IPS-20b (cell line): ENCODE measurements around the gene UBAP1.
"Not testable (repeated sequence)": the region's sequence is repeated elsewhere in the genome, so short reads cannot be mapped to it uniquely, and the experiment has no call there.

ENCODE experiments used
- H3K27ac ChIP-seq: one replicate; pipeline ENCODE4 v1.5.1; 2013; ENCODE audit warnings: low read length
- H3K27me3 ChIP-seq: 2 replicates; pipeline ENCODE4 v1.6.1; 2013; ENCODE audit warnings: mild to moderate bottlenecking, low read length, inconsistent platforms; ENCODE audit not compliant: insufficient read depth
- H3K36me3 ChIP-seq: 2 replicates; pipeline ENCODE4 v1.6.1; 2013; ENCODE audit warnings: low read depth, mild to moderate bottlenecking, inconsistent platforms, low read length, moderate library complexity; ENCODE audit not compliant: insufficient read depth
- H3K4me1 ChIP-seq: 2 replicates; pipeline ENCODE4 v1.6.1; 2013; ENCODE audit warnings: mild to moderate bottlenecking, control low read depth, inconsistent platforms, low read length, moderate library complexity; ENCODE audit not compliant: insufficient read depth
- H3K4me3 ChIP-seq: 2 replicates; pipeline ENCODE4 v1.5.1; 2013; ENCODE audit warnings: mild to moderate bottlenecking, low read length, inconsistent platforms
- H3K9ac ChIP-seq: 2 replicates; pipeline ENCODE4 v1.6.1; 2013; ENCODE audit warnings: low read depth, mild to moderate bottlenecking, inconsistent platforms, low read length, moderate library complexity
- H3K9me3 ChIP-seq: 2 replicates; pipeline ENCODE4 v1.6.1; 2013; ENCODE audit warnings: mild to moderate bottlenecking, low read depth, low read length, inconsistent platforms; ENCODE audit not compliant: insufficient read depth

The UBAP1 gene

DNA sequence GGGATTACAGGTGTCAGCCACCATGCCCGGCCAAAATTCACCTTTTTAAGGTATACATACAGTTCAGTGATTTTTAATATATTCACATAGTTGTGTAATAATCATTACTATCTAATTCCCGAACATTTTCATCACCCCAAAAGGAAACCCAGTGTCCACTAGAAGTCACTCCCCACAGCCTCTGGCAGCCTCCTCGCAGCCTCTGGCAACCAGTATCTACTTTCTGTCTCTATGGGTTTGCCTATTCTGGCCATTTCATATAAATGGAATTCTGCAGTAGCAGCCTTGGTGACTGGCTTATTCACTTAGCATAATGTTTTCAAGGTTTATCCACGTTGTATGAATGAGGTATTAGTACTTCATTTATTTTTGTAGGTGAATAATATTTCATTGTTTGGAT lies 59.0 kb downstream of the UBAP1 start:
- Histone ChIP-seq H3K4me3 (no peak overlapping the region), H3K4me1 (peaks cover 5% of the 10 kb centered on the region; the same call in 1 of the 2 replicates), H3K36me3 (peaks cover 51% of the 10 kb centered on the region), H3K9me3 (no peaks in the 10 kb centered on the region), H3K9ac (no peak overlapping the region), H3K27ac (no peak overlapping the region), H3K27me3 (no peaks in the 10 kb centered on the region)

- Histone ChIP-seq H3K27ac (no peak overlapping the region), H3K36me3 (peaks cover 49% of the 10 kb centered on the region), H3K4me1 (peaks cover 5% of the 10 kb centered on the region; the same call in 1 of the 2 replicates)
These were observed 61.2 kb downstream of the UBAP1 start for GRCh38 chr9:34240006-34240405.

DNA sequence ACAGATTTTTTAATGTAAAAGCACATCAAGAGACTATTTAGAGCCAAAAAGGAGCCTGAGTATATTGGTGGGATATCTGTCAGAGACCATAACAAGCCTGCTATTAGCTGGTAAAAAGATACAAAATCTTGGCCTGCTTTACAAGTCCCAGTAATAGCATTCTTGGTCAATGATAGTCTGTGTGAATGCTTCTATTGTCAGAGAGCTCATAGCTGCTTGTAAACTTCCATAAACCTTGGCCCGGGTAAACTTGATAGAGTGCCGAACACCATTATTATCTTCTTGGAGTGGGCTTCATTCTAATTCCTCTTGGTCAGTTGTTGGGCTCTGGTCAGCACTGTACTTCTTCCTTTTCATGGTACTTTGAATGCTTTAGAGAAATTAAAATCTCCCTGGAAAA lies 64.0 kb downstream of the UBAP1 start:
- Histone ChIP-seq H3K9me3 (no peaks in the 10 kb centered on the region), H3K9ac (no peak overlapping the region), H3K27me3 (no peaks in the 10 kb centered on the region), H3K27ac (no peak overlapping the region), H3K4me3 (no peak overlapping the region), H3K36me3 (peaks cover 50% of the 10 kb centered on the region), H3K4me1 (peaks cover 5% of the 10 kb centered on the region; the same call in 1 of the 2 replicates)

More at GRCh38 chr9:34240006-34240405, 61.2 kb downstream of the UBAP1 start:
- Histone ChIP-seq H3K27me3 (no peaks in the 10 kb centered on the region), H3K9me3 (no peaks in the 10 kb centered on the region), H3K9ac (no peak overlapping the region), H3K4me3 (no peak overlapping the region)

GRCh38 chr9:34245212-34245611 lies 66.4 kb downstream of the UBAP1 start:
- H3K27ac ChIP-seq, H3K27me3 ChIP-seq, H3K9ac ChIP-seq, H3K4me1 ChIP-seq, H3K4me3 ChIP-seq, H3K9me3 ChIP-seq: not testable (repeated sequence)
- H3K36me3 ChIP-seq: peaks cover 73% of the 10 kb centered on the region

DNA sequence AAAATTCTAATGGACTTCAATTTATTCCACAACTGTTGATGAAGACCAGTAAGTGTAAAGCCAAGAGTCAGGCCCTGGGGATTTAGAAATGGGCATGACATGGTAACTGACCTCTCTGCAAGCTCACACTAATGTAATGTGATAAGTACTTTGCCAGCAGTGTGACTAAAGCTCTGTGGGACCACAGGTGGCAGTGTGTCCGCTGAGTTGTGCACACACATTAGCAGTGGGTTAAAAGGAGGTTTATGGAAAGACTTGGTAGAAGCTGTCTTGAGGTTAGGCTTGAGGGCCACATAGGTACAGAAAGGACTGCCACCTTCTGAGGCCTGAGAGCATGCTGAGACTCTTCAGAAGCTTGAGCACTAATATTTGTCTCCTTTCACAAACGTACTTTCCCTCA lies 67.6 kb downstream of the UBAP1 start:
- Histone ChIP-seq H3K9ac (no peak overlapping the region), H3K27ac (no peak overlapping the region), H3K4me3 (no peak overlapping the region), H3K36me3 (peaks cover 74% of the 10 kb centered on the region), H3K27me3 (no peaks in the 10 kb centered on the region), H3K4me1 (no peaks in the 10 kb centered on the region), H3K9me3 (no peaks in the 10 kb centered on the region)

DNA sequence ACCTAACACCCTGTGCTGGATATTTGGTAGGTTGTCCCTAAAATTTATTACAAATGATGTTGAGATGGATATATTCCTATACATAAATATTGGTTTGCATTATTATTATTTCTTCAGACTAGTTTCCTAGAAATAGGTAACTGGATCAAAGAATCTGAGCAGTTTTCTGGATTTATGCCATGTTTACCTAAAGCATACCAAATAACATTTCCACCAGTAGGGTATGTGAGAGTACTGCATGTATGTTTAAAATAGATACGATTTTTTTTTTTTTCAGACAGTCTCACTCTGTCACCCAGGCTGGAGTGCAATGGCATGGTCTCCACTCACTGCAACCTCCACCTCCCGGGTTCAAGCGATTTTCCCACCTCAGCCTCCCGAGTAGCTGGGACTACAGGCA lies 68.9 kb downstream of the UBAP1 start:
- peaks cover 70% of the 10 kb centered on the region for H3K36me3 ChIP-seq
- H3K27ac ChIP-seq: not testable (repeated sequence)

GRCh38 chr9:34249274-34249673 lies 70.4 kb downstream of the UBAP1 start:
- Histone ChIP-seq H3K4me3 (no peak overlapping the region), H3K4me1 (no peaks in the 10 kb centered on the region), H3K9me3 (no peaks in the 10 kb centered on the region), H3K27ac (no peak overlapping the region), H3K9ac (no peak overlapping the region), H3K27me3 (no peaks in the 10 kb centered on the region), H3K36me3 (peaks cover 74% of the 10 kb centered on the region)

More for the DNA sequence above, 68.9 kb downstream of the UBAP1 start:
- H3K4me1 ChIP-seq, H3K9me3 ChIP-seq, H3K27me3 ChIP-seq, H3K9ac ChIP-seq, H3K4me3 ChIP-seq: not testable (repeated sequence)

DNA sequence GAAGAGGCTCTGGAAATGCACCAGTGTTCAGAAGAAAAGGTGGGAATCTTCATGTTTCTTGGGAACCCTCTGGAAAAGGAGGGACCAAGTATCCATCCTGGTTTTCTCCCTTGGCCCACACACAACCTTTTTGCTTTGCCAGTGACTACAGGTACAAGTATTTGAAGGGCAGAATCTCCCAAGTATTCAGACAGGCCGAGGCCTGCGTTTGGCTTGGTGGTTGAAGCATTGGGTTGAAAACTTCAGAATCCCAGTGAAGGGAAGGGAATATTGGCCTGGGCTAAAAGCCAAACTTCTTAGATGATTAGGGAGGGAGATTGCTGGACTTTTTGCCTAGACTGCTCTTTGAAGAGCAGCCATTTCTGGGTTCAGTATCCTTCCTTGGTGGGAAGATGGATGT lies 71.9 kb downstream of the UBAP1 start:
- Histone ChIP-seq H3K36me3 (peaks cover 88% of the 10 kb centered on the region), H3K4me3 (no peak overlapping the region), H3K27ac (no peak overlapping the region), H3K27me3 (no peaks in the 10 kb centered on the region), H3K9me3 (no peaks in the 10 kb centered on the region), H3K9ac (no peak overlapping the region), H3K4me1 (no peaks in the 10 kb centered on the region)

GRCh38 chr9:34252016-34252415 lies 73.2 kb downstream of the UBAP1 start:
- Histone ChIP-seq H3K27me3 (no peaks in the 10 kb centered on the region), H3K36me3 (peaks cover 84% of the 10 kb centered on the region), H3K9ac (no peak overlapping the region), H3K4me1 (no peaks in the 10 kb centered on the region), H3K4me3 (no peak overlapping the region), H3K27ac (no peak overlapping the region), H3K9me3 (no peaks in the 10 kb centered on the region)

GRCh38 chr9:34252670-34253459 lies 74.0 kb downstream of the UBAP1 start:
- no peaks in the 10 kb centered on the region for H3K4me1 ChIP-seq
- H3K9ac ChIP-seq: no peak overlapping the region
- no peak overlapping the region for H3K4me3 ChIP-seq
- H3K27me3 ChIP-seq: no peaks in the 10 kb centered on the region
- H3K9me3 ChIP-seq: no peaks in the 10 kb centered on the region
- peaks cover 83% of the 10 kb centered on the region for H3K36me3 ChIP-seq
- H3K27ac ChIP-seq: no peak overlapping the region

- no peak overlapping the region for H3K27ac ChIP-seq
- H3K27me3 ChIP-seq: no peaks in the 10 kb centered on the region
- H3K4me3 ChIP-seq: no peak overlapping the region
- no peak overlapping the region for H3K9ac ChIP-seq
- H3K36me3 ChIP-seq: peaks cover 83% of the 10 kb centered on the region
- no peaks in the 10 kb centered on the region for H3K4me1 ChIP-seq
- H3K9me3 ChIP-seq: no peaks in the 10 kb centered on the region
These were observed 74.6 kb downstream of the UBAP1 start for GRCh38 chr9:34253460-34253837.

DNA sequence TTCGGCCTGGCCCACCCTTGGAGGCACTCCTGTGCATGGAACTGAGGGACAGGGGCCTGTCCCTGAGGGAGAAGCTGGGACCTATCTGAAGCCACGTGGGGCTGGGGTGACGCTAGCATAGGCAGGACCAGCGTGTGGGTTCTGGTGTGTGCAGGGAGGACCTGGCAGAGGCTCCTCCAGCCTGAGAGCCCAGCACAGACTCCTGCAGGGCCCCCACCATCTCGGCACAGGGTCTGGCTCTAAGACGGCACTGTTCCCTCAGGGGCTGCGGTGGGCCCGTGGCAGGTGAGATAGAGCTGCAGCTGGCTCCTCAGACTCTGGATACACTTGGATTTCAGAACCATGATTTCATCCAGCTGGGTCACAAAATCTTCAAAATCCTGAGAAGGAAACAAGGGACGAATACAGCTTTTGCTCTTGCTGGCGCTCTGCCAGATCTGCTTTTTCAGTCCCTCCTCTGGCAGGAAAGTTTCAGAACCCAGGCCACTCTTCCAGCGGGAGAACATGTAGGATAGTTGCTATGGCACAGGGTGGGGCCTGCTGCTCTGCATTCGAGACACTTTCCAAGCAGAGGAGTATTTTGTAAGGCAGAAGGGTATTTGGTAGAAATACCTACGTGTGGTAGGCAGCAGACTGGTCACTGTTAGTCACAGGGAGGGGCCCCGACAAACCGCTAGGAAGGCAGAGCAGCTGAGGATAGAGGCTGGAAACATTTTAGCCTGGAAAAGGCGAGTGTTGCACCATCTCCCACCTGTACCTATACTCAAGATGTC lies 75.5 kb downstream of the UBAP1 start:
- Histone ChIP-seq H3K4me1 (no peaks in the 10 kb centered on the region), H3K4me3 (no peak overlapping the region), H3K9ac (no peak overlapping the region; the same call in 1 of the 2 replicates), H3K36me3 (peaks cover 82% of the 10 kb centered on the region), H3K27me3 (no peaks in the 10 kb centered on the region), H3K9me3 (no peaks in the 10 kb centered on the region), H3K27ac (no peak overlapping the region)
